Testis (tissue), 2 donors: Measurements from ENCODE around the gene PTPRS.

Source experiments
- POLR2A ChIP-seq: fragments of 450-650 bp; IDR thresholded peaks from one replicate; pipeline ENCODE4 v1.6.1; 2017; ENCODE audit warnings: antibody characterized with exemption, mild to moderate bottlenecking, moderate library complexity
- TF ChIP-seq, protein P1 (sequence below), 3 experiments: fragments of 450-650 bp in 2 of 3; fragments of 200-600 bp in 1 of 3; sonication (generic) in 1 of 3; IDR thresholded peaks; one replicate each; pipeline ENCODE4 v1.5.1; 2016 to 2019; ENCODE audit warnings: antibody characterized with exemption in 3 of 3, mild to moderate bottlenecking in 2 of 3, moderate library complexity in 1 of 3

DNA sequence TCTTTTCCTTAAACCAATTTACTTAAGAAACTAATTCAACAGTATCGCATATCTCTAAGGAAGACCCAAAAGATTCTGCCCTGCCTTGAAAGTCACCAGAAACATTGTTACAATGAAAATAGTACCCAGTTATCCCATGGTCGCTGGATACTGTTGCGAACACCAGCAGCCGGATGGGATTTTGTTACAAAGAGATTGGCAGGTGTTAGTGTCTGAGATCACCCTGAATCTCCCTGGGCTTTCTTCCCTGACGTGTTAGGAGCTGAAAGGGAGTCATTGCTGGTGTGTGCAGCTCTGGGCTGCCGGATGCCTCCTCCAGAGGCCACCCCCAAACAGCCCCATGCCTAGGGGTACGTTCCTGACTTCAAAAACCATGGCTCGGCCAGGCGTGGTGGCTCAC lies 38.2 kb downstream of the PTPRS start:
- no peak for TF ChIP-seq POLR2A
- TF ChIP-seq, protein P1, sequence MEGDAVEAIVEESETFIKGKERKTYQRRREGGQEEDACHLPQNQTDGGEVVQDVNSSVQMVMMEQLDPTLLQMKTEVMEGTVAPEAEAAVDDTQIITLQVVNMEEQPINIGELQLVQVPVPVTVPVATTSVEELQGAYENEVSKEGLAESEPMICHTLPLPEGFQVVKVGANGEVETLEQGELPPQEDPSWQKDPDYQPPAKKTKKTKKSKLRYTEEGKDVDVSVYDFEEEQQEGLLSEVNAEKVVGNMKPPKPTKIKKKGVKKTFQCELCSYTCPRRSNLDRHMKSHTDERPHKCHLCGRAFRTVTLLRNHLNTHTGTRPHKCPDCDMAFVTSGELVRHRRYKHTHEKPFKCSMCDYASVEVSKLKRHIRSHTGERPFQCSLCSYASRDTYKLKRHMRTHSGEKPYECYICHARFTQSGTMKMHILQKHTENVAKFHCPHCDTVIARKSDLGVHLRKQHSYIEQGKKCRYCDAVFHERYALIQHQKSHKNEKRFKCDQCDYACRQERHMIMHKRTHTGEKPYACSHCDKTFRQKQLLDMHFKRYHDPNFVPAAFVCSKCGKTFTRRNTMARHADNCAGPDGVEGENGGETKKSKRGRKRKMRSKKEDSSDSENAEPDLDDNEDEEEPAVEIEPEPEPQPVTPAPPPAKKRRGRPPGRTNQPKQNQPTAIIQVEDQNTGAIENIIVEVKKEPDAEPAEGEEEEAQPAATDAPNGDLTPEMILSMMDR (IDR thresholded peaks at IDR 0.05) = no peak
